ENCODE measurements around the gene NOL6. TPM values are rescaled to one million over a fixed set of nuclear protein-coding genes. Genes with fewer than 3 reads are reported as not detected.

The NOL6 gene
- total RNA-seq, 6 experiments from 2014 or later = 57.9 to 69.2 (median 62.2) TPM

DNA sequence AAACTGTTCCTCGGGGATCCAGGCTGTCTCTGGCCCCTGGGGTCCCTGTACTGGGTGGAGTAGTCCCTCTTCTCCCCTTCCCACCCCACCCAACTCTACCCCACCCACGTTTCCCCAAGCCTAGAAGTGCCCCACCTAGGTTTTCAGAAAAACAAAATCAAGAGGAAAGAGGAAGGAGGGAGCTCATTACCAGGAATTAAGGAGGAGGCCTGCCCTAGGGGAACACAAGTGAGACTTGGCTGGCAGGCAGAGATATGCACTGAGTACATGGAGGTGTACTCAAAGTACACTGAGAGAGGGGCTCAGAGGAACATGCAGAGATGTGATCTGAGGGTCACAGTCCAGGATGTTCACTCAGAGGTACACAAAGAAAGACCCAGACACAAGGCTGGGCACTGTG is 36.5 kb downstream of the NOL6 start:
- no peaks in the 10 kb centered on the region for H3K36me3 Mint-ChIP-seq (ENCODE audit: low read depth)
- H3K9me3 Mint-ChIP-seq = no peaks in the 10 kb centered on the region
- TF ChIP-seq, protein P1, sequence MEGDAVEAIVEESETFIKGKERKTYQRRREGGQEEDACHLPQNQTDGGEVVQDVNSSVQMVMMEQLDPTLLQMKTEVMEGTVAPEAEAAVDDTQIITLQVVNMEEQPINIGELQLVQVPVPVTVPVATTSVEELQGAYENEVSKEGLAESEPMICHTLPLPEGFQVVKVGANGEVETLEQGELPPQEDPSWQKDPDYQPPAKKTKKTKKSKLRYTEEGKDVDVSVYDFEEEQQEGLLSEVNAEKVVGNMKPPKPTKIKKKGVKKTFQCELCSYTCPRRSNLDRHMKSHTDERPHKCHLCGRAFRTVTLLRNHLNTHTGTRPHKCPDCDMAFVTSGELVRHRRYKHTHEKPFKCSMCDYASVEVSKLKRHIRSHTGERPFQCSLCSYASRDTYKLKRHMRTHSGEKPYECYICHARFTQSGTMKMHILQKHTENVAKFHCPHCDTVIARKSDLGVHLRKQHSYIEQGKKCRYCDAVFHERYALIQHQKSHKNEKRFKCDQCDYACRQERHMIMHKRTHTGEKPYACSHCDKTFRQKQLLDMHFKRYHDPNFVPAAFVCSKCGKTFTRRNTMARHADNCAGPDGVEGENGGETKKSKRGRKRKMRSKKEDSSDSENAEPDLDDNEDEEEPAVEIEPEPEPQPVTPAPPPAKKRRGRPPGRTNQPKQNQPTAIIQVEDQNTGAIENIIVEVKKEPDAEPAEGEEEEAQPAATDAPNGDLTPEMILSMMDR (IDR thresholded peaks at IDR 0.05) = no peak
- no peak for DNase-seq
- H3K4me1 Mint-ChIP-seq (ENCODE audit: low read depth) = peaks cover 11% of the 10 kb centered on the region; the same call in 1 of the 2 replicates
- no peak overlapping the region for H3K4me3 Mint-ChIP-seq
- H3K27ac Mint-ChIP-seq = no peak overlapping the region
- H3K27me3 Mint-ChIP-seq (ENCODE audit: insufficient read depth) = peaks cover 24% of the 10 kb centered on the region

DNA sequence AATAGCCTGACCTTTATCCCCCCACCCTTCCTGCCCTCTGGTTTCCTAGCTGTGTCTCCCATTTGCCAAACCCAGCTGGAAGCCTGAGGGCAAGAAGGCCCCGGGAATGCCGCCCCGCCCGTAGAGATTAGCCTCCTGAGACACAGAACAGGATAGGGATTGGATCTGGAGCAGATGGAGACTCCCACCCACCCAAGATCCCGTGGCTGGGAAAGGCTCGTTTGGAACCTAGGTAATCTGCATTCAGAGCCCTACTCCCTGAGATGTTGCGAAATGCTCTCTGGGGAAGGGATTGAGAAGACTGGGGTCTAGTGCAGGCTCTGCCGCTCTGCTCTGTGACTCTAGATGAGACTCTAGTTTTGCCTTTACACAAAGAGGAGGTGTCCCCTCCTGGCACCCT is 37.3 kb downstream of the NOL6 start:
- H3K36me3 Mint-ChIP-seq (ENCODE audit: low read depth) = no peaks in the 10 kb centered on the region

DNA sequence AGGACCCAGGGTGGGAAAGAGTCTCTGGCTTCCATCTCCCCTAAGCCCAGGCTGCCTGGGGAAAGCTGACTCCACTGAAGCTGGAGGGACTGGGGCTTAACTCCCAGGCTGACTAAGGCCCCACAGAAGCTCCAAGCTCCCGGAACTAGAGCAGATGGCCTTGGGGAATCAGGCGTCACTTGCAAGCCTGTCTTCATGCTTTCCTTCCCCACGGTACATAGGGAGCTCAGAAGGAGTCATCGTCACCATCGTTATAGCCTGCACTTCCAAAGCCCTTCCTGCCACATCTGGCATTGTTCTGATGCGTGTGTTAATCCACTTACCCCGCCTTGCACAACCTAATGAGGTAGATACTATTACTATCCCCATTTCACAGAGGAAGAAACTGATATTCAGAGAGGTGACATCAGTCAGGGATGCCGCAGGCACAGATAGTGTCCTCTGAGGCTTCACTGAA is 37.9 kb downstream of the NOL6 start:
- H3K27ac Mint-ChIP-seq = no peak overlapping the region
- no peak for DNase-seq
- H3K4me3 Mint-ChIP-seq = no peak overlapping the region
- TF ChIP-seq, protein P1 (IDR thresholded peaks at IDR 0.05) = no peak
- peaks cover 16% of the 10 kb centered on the region; the same call in 1 of the 2 replicates for H3K4me1 Mint-ChIP-seq (ENCODE audit: low read depth)
- no peaks in the 10 kb centered on the region for H3K36me3 Mint-ChIP-seq (ENCODE audit: low read depth)
- H3K27me3 Mint-ChIP-seq (ENCODE audit: insufficient read depth) = peaks cover 22% of the 10 kb centered on the region
- H3K9me3 Mint-ChIP-seq = no peaks in the 10 kb centered on the region

More for the DNA sequence above, 37.3 kb downstream of the NOL6 start:
- no peak for DNase-seq
- no peaks in the 10 kb centered on the region for H3K9me3 Mint-ChIP-seq
- no peak overlapping the region for H3K27ac Mint-ChIP-seq
- peaks cover 23% of the 10 kb centered on the region for H3K27me3 Mint-ChIP-seq (ENCODE audit: insufficient read depth)
- H3K4me1 Mint-ChIP-seq (ENCODE audit: low read depth) = peaks cover 11% of the 10 kb centered on the region; the same call in 1 of the 2 replicates
- H3K4me3 Mint-ChIP-seq = no peak overlapping the region
- TF ChIP-seq, protein P1 (IDR thresholded peaks at IDR 0.05) = no peak

DNA sequence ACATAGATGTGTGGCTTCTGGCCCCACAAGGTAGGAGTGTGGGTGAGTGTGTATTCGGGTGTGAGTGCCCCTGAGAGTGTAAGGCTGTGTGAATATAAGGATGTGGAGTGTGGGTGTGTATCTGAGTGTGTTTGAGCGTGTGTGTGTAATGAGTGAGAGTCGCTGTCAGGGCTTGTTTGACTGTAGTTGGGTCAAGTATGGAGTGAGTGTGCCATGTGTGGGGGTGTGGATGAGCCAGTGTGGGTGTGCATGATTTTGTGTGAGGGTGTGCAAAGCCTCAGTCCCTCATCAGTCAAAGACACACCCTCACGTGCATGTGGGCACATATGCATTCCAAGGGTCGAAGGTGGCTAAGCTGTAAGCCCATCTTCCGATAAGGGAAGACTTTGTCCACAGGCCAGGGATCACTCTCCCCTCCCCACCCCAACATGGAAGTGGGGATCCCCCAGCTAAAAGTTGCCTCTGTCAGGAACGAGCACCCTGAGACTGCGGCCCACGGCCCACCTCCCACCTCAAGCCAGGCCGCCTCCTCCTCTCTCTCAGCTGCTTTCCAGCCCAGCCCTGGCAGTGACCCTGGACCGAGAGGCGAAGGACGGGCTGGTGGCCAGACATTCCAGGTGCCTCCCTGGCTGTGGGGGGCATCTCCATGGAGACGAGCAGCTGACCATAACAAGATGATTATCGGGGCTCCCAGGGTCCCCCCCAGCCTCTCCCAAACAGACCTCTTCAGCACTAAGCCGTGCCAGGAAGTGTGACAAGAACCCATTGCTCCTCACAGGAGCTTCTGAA is 39.2 kb downstream of the NOL6 start:
- Mint-ChIP-seq H3K27me3 (ENCODE audit: insufficient read depth) (peaks cover 20% of the 10 kb centered on the region), H3K27ac (no peak overlapping the region)
- DNase-seq = no peak

DNA sequence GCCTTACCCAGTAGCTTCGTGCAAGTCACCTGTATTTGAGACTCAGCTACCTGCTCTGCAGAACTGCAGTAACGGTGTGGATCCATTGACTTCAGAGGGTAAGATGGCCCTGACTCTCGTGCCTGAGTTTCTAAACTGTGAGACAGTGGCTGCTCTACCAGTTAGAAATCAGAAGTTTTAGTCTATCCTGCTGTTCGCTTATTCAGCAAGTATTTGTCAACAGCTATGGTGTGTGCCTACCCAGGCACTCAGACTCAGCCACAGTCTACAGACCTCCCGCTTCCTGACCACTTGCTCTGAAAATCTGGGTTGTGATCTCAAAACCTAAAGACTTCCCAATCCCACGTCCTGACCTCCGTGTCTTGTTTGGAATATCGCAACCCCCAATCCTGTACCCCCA is 39.9 kb downstream of the NOL6 start:
- Mint-ChIP-seq H3K36me3 (ENCODE audit: low read depth) (no peaks in the 10 kb centered on the region), H3K27ac (no peak overlapping the region), H3K27me3 (ENCODE audit: insufficient read depth) (peaks cover 20% of the 10 kb centered on the region), H3K4me3 (no peak overlapping the region), H3K4me1 (ENCODE audit: low read depth) (0 out of 2 replicates have a peak, but pooled peaks cover 5% of the 10 kb centered on the region), H3K9me3 (no peaks in the 10 kb centered on the region)
- DNase-seq = no peak
- TF ChIP-seq, protein P1 (IDR thresholded peaks at IDR 0.05) = no peak

More for the DNA sequence above, 39.2 kb downstream of the NOL6 start:
- no peaks in the 10 kb centered on the region for H3K9me3 Mint-ChIP-seq
- H3K4me1 Mint-ChIP-seq (ENCODE audit: low read depth) = peaks cover 10% of the 10 kb centered on the region; the same call in 1 of the 2 replicates
- TF ChIP-seq, protein P1 (IDR thresholded peaks at IDR 0.05) = no peak
- H3K36me3 Mint-ChIP-seq (ENCODE audit: low read depth) = no peaks in the 10 kb centered on the region
- no peak overlapping the region for H3K4me3 Mint-ChIP-seq
